Left renal pelvis (tissue), 4 donors: ENCODE data around the gene CLEC18B. TPM values are rescaled to one million over a fixed set of nuclear protein-coding genes. Genes with fewer than 3 reads are reported as not detected.
"Not testable (repeated sequence)": the region's sequence is repeated elsewhere in the genome, so short reads cannot be mapped to it uniquely, and the experiment has no call there.

Experiments
- DNase-seq, 4 donors: peaks; one replicate each; pipeline ENCODE4 v3.0.0-alpha.2; 2013; ENCODE audit warnings: low read depth in 4 of 4, low spot score in 3 of 4
- polyA plus RNA-seq, 4 donors: library from polyadenylated mRNA; unstranded; fragments of 120-200 nt; gene quantifications; one replicate each; pipeline ENCODE4 v1.2.1, GENCODE V29; 2013; ENCODE audit not compliant: insufficient read length in 4 of 4

Gene CLEC18B
- polyA plus RNA-seq, 4 donors: 1.5 to 118 (median 98.0) TPM

DNA sequence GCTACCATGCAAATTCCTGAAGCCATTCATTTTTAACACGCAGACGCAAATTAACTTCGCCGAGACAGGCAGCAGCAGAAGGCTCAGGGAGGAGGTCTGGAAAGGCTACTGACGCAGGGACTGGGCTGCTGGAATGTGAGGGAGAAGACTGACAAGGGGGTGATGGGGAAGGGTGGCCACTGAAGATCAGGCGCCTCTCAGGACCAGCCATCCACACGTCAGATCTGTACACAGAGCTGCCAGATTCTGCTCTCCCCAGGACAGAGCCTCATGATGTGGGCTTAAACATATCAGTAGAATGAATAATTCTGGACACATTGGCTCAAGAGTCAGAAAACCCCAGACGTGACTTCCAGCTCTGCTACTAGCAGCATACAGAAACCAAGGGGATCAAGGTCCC is 25.6 kb upstream of the CLEC18B start:
- DNase-seq: no peak

- not testable (repeated sequence) for DNase-seq
Observed at GRCh38 chr16:74443624-74444346, 22.5 kb upstream of the CLEC18B start.

GRCh38 chr16:74439685-74440084 is 18.4 kb upstream of the CLEC18B start:
- DNase-seq: no peak

DNA sequence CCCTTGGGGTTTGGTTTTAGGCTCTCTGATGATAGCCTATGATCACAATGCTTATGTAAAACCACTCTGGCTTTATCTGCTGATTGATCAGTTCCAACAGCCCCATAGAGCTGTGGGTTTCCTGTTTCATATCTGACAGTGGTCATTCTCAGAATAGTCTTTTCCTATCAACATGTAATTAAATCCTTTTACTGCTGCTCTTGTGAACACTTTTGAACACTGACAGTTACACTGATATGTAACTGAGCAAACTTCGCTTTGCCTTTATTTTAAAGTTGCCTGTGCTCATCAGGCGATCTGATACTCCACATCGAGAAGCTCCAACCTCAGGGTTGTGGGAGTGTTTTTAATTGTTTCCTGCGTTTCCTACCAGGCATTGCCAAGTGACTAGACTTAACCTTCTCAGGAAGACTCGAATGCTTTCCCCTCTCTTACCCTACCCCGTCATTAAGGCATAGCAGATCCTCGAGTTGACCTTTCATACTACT is 17.3 kb upstream of the CLEC18B start:
- DNase-seq: no peak

DNA sequence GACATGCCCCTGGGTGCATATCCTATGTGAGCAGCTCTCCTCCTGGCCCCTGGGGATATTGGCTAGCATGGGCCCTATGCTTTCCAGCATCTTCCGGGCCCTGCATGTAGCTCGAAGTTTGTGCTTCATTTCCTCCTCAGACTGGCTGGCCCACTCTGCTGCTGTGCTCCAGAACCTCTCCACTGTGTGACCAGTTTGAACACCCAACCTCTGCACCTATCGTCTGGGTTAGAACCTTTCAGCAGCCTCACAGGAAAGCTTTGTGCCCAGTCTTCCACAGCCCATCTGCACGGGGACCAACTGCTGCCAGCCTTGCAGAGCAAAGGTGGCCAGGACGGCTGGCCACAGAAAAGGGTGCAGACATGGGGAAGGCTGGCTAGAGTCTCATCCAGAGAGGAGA is 10.2 kb upstream of the CLEC18B start:
- no peak for DNase-seq

DNA sequence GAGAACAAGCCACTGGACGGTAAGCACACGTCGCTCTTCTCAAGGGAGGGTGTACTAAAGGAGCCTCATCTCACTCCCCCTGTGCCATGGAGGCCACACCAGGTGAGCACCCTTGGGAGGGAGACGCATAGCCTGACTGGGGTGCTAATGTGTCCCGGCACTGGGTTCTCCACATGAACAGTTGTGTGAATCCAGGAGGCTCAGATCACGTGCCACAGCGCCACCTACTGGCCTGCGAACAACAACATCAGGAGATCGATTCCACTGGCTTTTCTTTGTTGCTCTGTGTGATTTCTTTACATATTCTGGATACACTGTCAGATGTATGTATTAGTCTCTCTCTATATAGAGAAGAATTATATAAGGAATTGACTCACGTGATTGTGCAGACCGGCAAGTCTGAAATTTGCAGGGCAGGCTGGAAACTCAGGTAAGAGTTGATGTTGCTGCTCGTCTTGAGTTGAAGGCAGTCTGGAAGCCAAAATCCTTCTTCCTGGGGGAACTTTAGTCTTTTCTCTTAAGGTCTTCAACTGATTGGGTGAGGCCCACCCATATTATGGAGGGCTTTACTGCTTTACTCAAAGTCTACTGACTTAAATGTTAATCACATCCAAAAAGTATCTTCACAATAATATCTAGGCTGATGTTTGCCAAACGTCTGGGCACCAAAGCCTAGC is 8.9 kb upstream of the CLEC18B start:
- DNase-seq: not testable (repeated sequence)

GRCh38 chr16:74428493-74428892 is 7.2 kb upstream of the CLEC18B start:
- not testable (repeated sequence) for DNase-seq

GRCh38 chr16:74425751-74426150 is 4.5 kb upstream of the CLEC18B start:
- not testable (repeated sequence) for DNase-seq

GRCh38 chr16:74423721-74424120 is 2.4 kb upstream of the CLEC18B start:
- not testable (repeated sequence) for DNase-seq

- DNase-seq: not testable (repeated sequence)
Observed at GRCh38 chr16:74422086-74422485, 808 bp upstream of the CLEC18B start.

DNA sequence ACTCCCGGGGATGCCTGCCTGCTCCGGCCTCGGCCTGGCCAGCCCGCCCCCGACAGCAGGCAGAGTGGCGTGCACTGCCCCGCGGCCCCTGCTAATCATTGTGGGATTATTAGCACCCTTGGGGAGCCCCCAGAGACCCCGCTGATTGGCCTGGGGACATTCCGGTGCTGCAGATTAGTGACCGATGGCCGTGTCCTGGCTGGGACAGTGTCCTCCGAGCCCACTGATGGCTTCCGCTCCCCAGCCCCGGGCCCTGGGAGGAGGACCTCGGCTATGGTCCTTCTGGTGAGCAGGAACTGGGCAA is 156 bp upstream of the CLEC18B start:
- not testable (repeated sequence) for DNase-seq

- not testable (repeated sequence) for DNase-seq
Observed at GRCh38 chr16:74419811-74420210, 1.5 kb downstream of the CLEC18B start.

DNA sequence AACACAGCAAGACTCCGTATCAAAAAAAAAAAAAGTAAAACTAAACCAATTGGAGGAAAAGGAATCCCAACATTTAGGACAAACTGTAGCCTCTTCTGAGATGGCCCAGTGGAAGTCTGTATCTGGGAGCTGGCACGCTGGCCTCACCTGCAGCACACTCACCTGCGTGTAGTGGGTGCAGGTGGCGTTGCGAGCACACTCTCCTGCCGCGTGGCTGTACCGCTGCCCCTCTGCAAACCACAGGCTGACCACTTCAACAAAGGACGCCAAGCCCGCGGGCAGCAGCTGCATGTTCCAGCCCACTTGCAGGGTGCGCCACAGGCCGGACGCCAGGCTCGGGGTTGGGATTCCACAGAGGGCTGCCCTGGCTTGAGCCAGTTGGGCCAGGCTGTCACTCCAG is 3.4 kb downstream of the CLEC18B start:
- not testable (repeated sequence) for DNase-seq

GRCh38 chr16:74413920-74414319 is 7.4 kb downstream of the CLEC18B start:
- not testable (repeated sequence) for DNase-seq

DNA sequence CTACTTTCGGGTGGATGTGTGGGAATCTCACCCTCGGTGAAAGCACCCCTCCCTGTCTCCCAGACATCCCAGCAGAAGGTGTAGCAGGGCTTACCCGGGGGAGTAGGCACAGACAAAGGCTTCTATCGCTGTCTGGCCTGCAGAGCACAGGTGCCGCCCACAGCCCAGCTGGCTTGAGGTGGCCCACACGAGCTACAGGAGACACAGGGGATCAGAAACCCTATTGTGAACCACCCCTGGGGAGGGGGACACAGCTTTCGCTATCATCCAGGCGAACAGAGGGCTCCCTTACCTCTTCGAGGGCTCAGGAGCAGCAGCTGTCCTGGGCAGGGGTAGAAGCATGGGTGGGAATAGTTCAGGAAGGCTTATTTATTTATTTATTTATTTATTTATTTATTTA is 7.8 kb downstream of the CLEC18B start:
- DNase-seq: not testable (repeated sequence)

DNA sequence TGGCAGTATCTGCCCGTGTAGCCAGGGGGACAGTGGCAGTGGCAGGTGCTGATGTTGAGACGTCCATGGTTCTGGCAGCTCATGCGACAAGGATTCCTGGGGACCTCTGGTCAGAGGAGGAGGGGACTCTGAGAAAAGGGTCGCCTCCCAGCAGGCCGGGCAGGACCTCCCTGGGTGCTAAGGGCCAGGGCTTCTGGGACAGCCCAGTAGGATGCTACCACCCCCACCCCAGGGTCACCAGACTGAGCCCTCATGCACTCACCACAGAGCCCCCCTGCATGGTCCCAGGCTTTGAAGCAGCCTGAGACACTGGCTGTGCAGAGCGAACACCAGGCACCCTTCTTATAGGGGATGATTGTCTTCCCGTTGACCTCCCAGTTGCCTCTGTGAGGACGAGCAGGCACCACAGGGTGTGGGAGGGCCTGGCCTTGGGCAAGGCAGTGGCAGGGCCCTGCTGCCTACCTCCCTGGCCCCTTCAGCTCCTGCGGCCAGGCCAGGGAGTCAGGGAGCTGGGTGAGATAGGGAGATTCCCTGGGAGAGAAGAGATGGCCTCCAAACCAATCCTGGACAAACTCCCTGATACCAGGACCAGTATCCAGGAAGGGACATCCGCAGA is 8.4 kb downstream of the CLEC18B start:
- not testable (repeated sequence) for DNase-seq

GRCh38 chr16:74412138-74412774 is 9.0 kb downstream of the CLEC18B start:
- DNase-seq: not testable (repeated sequence)

GRCh38 chr16:74410981-74411380 is 10.3 kb downstream of the CLEC18B start:
- not testable (repeated sequence) for DNase-seq

GRCh38 chr16:74410057-74410957 is 11.0 kb downstream of the CLEC18B start:
- not testable (repeated sequence) for DNase-seq
